HG03520 (cell line): ENCODE data around the gene PRKN.

Source experiments
- ATAC-seq: cut with Tn5 transposase; IDR thresholded peaks from one replicate; pipeline ENCODE4 v1.9.1; 2021; ENCODE audit warnings: mild to moderate bottlenecking, moderate library complexity; ENCODE audit not compliant: unreplicated experiment

The PRKN gene

GRCh38 chr6:161444464-161444863 is 1283.1 kb downstream of the PRKN start:
- no peak for ATAC-seq

- no peak for ATAC-seq
Observed at GRCh38 chr6:161443848-161444247, 1283.7 kb downstream of the PRKN start.

GRCh38 chr6:161442420-161442819 is 1285.1 kb downstream of the PRKN start:
- no peak for ATAC-seq

GRCh38 chr6:161440299-161440698 is 1287.3 kb downstream of the PRKN start:
- no peak for ATAC-seq

GRCh38 chr6:161439093-161439492 is 1288.5 kb downstream of the PRKN start:
- ATAC-seq: no peak

GRCh38 chr6:161438430-161439030 is 1289.0 kb downstream of the PRKN start:
- ATAC-seq: no peak

- ATAC-seq: no peak
Observed at GRCh38 chr6:161437851-161438250, 1289.7 kb downstream of the PRKN start.

- ATAC-seq: no peak
Observed at GRCh38 chr6:161436106-161436876, 1291.3 kb downstream of the PRKN start.

GRCh38 chr6:161435748-161436070 is 1291.9 kb downstream of the PRKN start:
- no peak for ATAC-seq

- no peak for ATAC-seq
Observed at GRCh38 chr6:161434921-161435747, 1292.4 kb downstream of the PRKN start.

GRCh38 chr6:161434350-161434749 is 1293.2 kb downstream of the PRKN start:
- no peak for ATAC-seq

- ATAC-seq: no peak
Observed at GRCh38 chr6:161432546-161432945, 1295.0 kb downstream of the PRKN start.

GRCh38 chr6:161429921-161430490 is 1297.6 kb downstream of the PRKN start:
- ATAC-seq: no peak

- ATAC-seq: no peak
Observed at GRCh38 chr6:161424421-161424820, 1303.1 kb downstream of the PRKN start.

GRCh38 chr6:161422710-161423680 is 1304.6 kb downstream of the PRKN start:
- ATAC-seq: no peak

GRCh38 chr6:161418463-161418945 is 1309.1 kb downstream of the PRKN start:
- ATAC-seq: peak; percentile 69

GRCh38 chr6:161417717-161418462 is 1309.7 kb downstream of the PRKN start:
- ATAC-seq: no peak

GRCh38 chr6:161415302-161415855 is 1312.2 kb downstream of the PRKN start:
- ATAC-seq: no peak

GRCh38 chr6:161414707-161415106 is 1312.9 kb downstream of the PRKN start:
- no peak for ATAC-seq
